ENCODE measurements around the gene MEP1B.
"Not testable (repeated sequence)": the region's sequence is repeated elsewhere in the genome, so short reads cannot be mapped to it uniquely, and the experiment has no call there.

MEP1B gene

GRCh38 chr18:32219431-32220018 lies 29.7 kb downstream of the MEP1B start:
- Histone ChIP-seq H3K9me3 (ENCODE audit: insufficient read depth, low read depth, low read length) (no peaks in the 10 kb centered on the region), H3K9ac (ENCODE audit: low read length) (no peak overlapping the region), H2BK120ac (ENCODE audit: insufficient read depth, low read length, poor library complexity) (no peak overlapping the region), H2BK5ac (ENCODE audit: low read depth, low read length, poor library complexity) (no peak overlapping the region), H4K91ac (ENCODE audit: low read depth, low read length) (no peak overlapping the region), H3K79me2 (ENCODE audit: control insufficient read depth, insufficient read depth, low read length, poor library complexity) (no peaks in the 10 kb centered on the region), H3K4me1 (ENCODE audit: control insufficient read depth in 1 of 2, insufficient read depth in 2 of 2, low read length in 2 of 2) (no peaks in the 10 kb centered on the region), H3K79me1 (ENCODE audit: low read length) (no peaks in the 10 kb centered on the region), H2AFZ (ENCODE audit: insufficient read depth, low read length, poor library complexity) (no peak overlapping the region), H3K4ac (ENCODE audit: low read depth, low read length) (no peak overlapping the region), H2AK5ac (ENCODE audit: low read length) (no peak overlapping the region), H3K14ac (ENCODE audit: low read length) (no peak overlapping the region), H3K4me3 (ENCODE audit: low read depth, low read length) (no peak overlapping the region), H3K23ac (ENCODE audit: low read length) (no peak overlapping the region), H4K8ac (ENCODE audit: low read depth, low read length) (no peak overlapping the region), H2BK12ac (ENCODE audit: low read length) (no peak overlapping the region), H4K12ac (ENCODE audit: low read depth, low read length) (no peak overlapping the region), H3K36me3 (ENCODE audit: control insufficient read depth in 1 of 2, insufficient read depth in 2 of 2, low read length in 2 of 2) (no peaks in the 10 kb centered on the region), H3K27me3 (ENCODE audit: insufficient read depth, low read length) (no peaks in the 10 kb centered on the region), H3K4me2 (ENCODE audit: low read length) (no peak overlapping the region), H3K18ac (ENCODE audit: low read length) (no peak overlapping the region), H3K27ac (ENCODE audit: low read depth, low read length) (no peak overlapping the region)
- DNase-seq = no peak
- WGBS (ENCODE audit: extremely low coverage, insufficient coverage, insufficient read length) = no CpG with 5 or more reads among the region's 3 CpGs

GRCh38 chr18:32233348-32233747 lies 43.5 kb downstream of the MEP1B start:
- H3K4me3 ChIP-seq (ENCODE audit: low read depth, low read length); H3K36me3 ChIP-seq (ENCODE audit: control insufficient read depth in 1 of 2, insufficient read depth in 2 of 2, low read length in 2 of 2); H3K9ac ChIP-seq (ENCODE audit: low read length); H2BK5ac ChIP-seq (ENCODE audit: low read depth, low read length, poor library complexity); H2AK5ac ChIP-seq (ENCODE audit: low read length); H3K79me2 ChIP-seq (ENCODE audit: control insufficient read depth, insufficient read depth, low read length, poor library complexity); H4K91ac ChIP-seq (ENCODE audit: low read depth, low read length); H2AFZ ChIP-seq (ENCODE audit: insufficient read depth, low read length, poor library complexity); H4K12ac ChIP-seq (ENCODE audit: low read depth, low read length); H3K4me2 ChIP-seq (ENCODE audit: low read length); H4K8ac ChIP-seq (ENCODE audit: low read depth, low read length); H3K4me1 ChIP-seq (ENCODE audit: control insufficient read depth in 1 of 2, insufficient read depth in 2 of 2, low read length in 2 of 2); H3K27me3 ChIP-seq (ENCODE audit: insufficient read depth, low read length); H3K27ac ChIP-seq (ENCODE audit: low read depth, low read length); H2BK120ac ChIP-seq (ENCODE audit: insufficient read depth, low read length, poor library complexity); H3K9me3 ChIP-seq (ENCODE audit: insufficient read depth, low read depth, low read length); H3K79me1 ChIP-seq (ENCODE audit: low read length); H3K4ac ChIP-seq (ENCODE audit: low read depth, low read length); H2BK12ac ChIP-seq (ENCODE audit: low read length); H3K14ac ChIP-seq (ENCODE audit: low read length); H3K18ac ChIP-seq (ENCODE audit: low read length); H3K23ac ChIP-seq (ENCODE audit: low read length); DNase-seq: not testable (repeated sequence)
- WGBS (ENCODE audit: extremely low coverage, insufficient coverage, insufficient read length) = no CpG with 5 or more reads among the region's 15 CpGs

- Histone ChIP-seq H3K79me1 (ENCODE audit: low read length) (no peaks in the 10 kb centered on the region), H2AK5ac (ENCODE audit: low read length) (no peak overlapping the region), H4K12ac (ENCODE audit: low read depth, low read length) (no peak overlapping the region), H4K91ac (ENCODE audit: low read depth, low read length) (no peak overlapping the region), H3K79me2 (ENCODE audit: control insufficient read depth, insufficient read depth, low read length, poor library complexity) (no peaks in the 10 kb centered on the region), H3K4me2 (ENCODE audit: low read length) (no peak overlapping the region), H3K4ac (ENCODE audit: low read depth, low read length) (no peak overlapping the region), H3K14ac (ENCODE audit: low read length) (no peak overlapping the region), H2AFZ (ENCODE audit: insufficient read depth, low read length, poor library complexity) (no peak overlapping the region), H3K27me3 (ENCODE audit: insufficient read depth, low read length) (no peaks in the 10 kb centered on the region), H3K4me3 (ENCODE audit: low read depth, low read length) (no peak overlapping the region), H3K27ac (ENCODE audit: low read depth, low read length) (no peak overlapping the region), H4K8ac (ENCODE audit: low read depth, low read length) (no peak overlapping the region), H2BK12ac (ENCODE audit: low read length) (no peak overlapping the region), H3K9ac (ENCODE audit: low read length) (no peak overlapping the region), H2BK120ac (ENCODE audit: insufficient read depth, low read length, poor library complexity) (no peak overlapping the region), H3K4me1 (ENCODE audit: control insufficient read depth in 1 of 2, insufficient read depth in 2 of 2, low read length in 2 of 2) (no peaks in the 10 kb centered on the region), H3K18ac (ENCODE audit: low read length) (no peak overlapping the region), H3K36me3 (ENCODE audit: control insufficient read depth in 1 of 2, insufficient read depth in 2 of 2, low read length in 2 of 2) (no peaks in the 10 kb centered on the region), H3K9me3 (ENCODE audit: insufficient read depth, low read depth, low read length) (no peaks in the 10 kb centered on the region), H2BK5ac (ENCODE audit: low read depth, low read length, poor library complexity) (no peak overlapping the region), H3K23ac (ENCODE audit: low read length) (no peak overlapping the region)
- WGBS (ENCODE audit: extremely low coverage, insufficient coverage, insufficient read length) = no CpG with 5 or more reads among the region's 3 CpGs
- no peak for DNase-seq
These were observed 47.2 kb downstream of the MEP1B start for GRCh38 chr18:32237049-32237448.

- Histone ChIP-seq H3K36me3 (ENCODE audit: control insufficient read depth in 1 of 2, insufficient read depth in 2 of 2, low read length in 2 of 2) (no peaks in the 10 kb centered on the region), H3K4me3 (ENCODE audit: low read depth, low read length) (no peak overlapping the region), H3K27ac (ENCODE audit: low read depth, low read length) (no peak overlapping the region), H3K4me2 (ENCODE audit: low read length) (no peak overlapping the region), H3K9me3 (ENCODE audit: insufficient read depth, low read depth, low read length) (no peaks in the 10 kb centered on the region), H3K4ac (ENCODE audit: low read depth, low read length) (no peak overlapping the region), H3K18ac (ENCODE audit: low read length) (no peak overlapping the region), H3K14ac (ENCODE audit: low read length) (no peak overlapping the region), H4K91ac (ENCODE audit: low read depth, low read length) (no peak overlapping the region), H3K79me2 (ENCODE audit: control insufficient read depth, insufficient read depth, low read length, poor library complexity) (no peaks in the 10 kb centered on the region), H4K8ac (ENCODE audit: low read depth, low read length) (no peak overlapping the region), H3K79me1 (ENCODE audit: low read length) (no peaks in the 10 kb centered on the region), H2AK5ac (ENCODE audit: low read length) (no peak overlapping the region), H2BK12ac (ENCODE audit: low read length) (no peak overlapping the region), H2BK120ac (ENCODE audit: insufficient read depth, low read length, poor library complexity) (no peak overlapping the region), H3K27me3 (ENCODE audit: insufficient read depth, low read length) (no peaks in the 10 kb centered on the region), H3K23ac (ENCODE audit: low read length) (no peak overlapping the region), H3K9ac (ENCODE audit: low read length) (no peak overlapping the region), H4K12ac (ENCODE audit: low read depth, low read length) (no peak overlapping the region), H3K4me1 (ENCODE audit: control insufficient read depth in 1 of 2, insufficient read depth in 2 of 2, low read length in 2 of 2) (no peaks in the 10 kb centered on the region), H2AFZ (ENCODE audit: insufficient read depth, low read length, poor library complexity) (no peak overlapping the region), H2BK5ac (ENCODE audit: low read depth, low read length, poor library complexity) (no peak overlapping the region)
- no peak for DNase-seq
- WGBS (ENCODE audit: extremely low coverage, insufficient coverage, insufficient read length) = no CpG with 5 or more reads among the region's 5 CpGs
These were observed 48.9 kb downstream of the MEP1B start for GRCh38 chr18:32238635-32239268.
